ENCODE measurements around the gene SERAC1.
A peak's percentile ranks its signal among the peaks of the same experiment; 100 is the strongest.
"Not testable (repeated sequence)": the region's sequence is repeated elsewhere in the genome, so short reads cannot be mapped to it uniquely, and the experiment has no call there.

Gene SERAC1

GRCh38 chr6:158174024-158174423 lies 6.0 kb upstream of the SERAC1 start:
- DNase-seq (ENCODE audit: low read depth), result no peak

DNA sequence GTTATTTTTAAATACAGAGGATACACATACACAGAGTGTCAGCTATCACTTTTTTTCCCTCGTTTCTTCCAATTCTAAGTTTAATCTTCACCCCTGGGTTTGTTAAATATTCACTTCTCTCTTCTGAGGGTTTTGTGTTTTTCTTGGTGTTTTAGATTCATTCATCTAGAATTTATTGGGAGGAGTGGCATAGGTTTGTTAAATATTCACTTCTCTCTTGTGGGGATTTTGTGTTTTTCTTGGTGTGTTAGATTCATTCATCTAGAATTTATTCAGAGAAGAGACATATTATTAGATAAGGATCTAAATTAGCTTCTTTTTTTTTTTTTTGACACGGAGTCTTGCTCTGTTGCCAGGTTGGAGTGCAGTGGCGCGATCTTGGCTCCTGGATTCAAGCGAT lies 3.9 kb upstream of the SERAC1 start:
- DNase-seq (ENCODE audit: low read depth), result no peak

GRCh38 chr6:158170656-158171081 lies 2.6 kb upstream of the SERAC1 start:
- DNase-seq (ENCODE audit: low read depth), result peak; percentile 91

DNA sequence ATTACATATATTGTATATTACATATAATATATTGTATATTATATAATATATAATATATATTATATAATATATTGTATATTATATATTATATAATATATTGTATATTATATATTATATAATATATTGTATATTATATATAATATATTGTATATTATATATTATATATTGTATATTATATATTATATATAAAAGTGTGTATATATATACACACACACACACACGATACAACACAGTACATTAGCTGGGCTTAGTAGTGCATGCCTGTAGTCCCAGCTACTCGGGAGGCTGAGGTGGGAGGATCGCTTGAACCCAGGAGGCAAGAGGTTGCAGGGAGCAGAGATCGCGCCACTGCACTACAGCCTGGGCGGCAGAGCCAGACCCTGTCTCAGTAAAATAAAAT lies 1.6 kb upstream of the SERAC1 start:
- not testable (repeated sequence) for DNase-seq (ENCODE audit: low read depth)

- DNase-seq (ENCODE audit: low read depth), result no peak
These were observed 2.1 kb downstream of the SERAC1 start for GRCh38 chr6:158165919-158166416.

GRCh38 chr6:158164579-158165170 lies 3.4 kb downstream of the SERAC1 start:
- DNase-seq (ENCODE audit: low read depth), result no peak

DNA sequence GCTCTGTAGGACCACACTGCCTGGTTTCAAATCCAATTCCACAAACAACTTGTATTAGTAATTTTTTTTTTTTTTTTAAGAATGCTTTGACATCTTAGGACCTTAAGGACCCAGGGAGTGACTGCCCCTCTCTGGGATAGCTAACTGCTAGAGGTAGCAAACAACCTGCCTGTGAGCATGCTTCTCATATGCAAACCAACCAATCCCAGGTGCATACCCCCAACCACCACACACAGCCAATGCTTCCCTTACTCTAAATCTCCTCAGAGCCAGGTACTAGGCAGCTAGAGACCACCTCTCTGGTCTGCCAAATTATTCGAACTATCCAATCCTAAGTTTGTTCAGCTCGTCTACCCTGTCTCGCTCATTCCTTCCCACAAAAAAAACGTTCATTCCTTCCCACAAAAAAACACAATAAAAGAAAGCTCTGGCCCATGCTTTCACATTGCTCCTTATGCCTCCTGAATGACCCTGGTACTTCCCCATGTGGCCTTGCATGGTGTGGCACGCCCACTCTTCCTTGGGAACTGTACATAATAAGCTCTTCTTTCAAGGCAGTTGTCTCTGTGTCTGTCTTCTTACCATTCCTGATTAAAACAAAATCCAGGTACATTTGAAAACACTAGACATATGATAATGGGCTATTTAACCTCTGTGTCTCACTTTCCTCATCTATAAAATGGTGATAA lies 6.4 kb downstream of the SERAC1 start:
- DNase-seq (ENCODE audit: low read depth), result no peak

- peak; percentile 23 for DNase-seq (ENCODE audit: low read depth)
These were observed 7.0 kb downstream of the SERAC1 start for GRCh38 chr6:158160932-158161539.

DNA sequence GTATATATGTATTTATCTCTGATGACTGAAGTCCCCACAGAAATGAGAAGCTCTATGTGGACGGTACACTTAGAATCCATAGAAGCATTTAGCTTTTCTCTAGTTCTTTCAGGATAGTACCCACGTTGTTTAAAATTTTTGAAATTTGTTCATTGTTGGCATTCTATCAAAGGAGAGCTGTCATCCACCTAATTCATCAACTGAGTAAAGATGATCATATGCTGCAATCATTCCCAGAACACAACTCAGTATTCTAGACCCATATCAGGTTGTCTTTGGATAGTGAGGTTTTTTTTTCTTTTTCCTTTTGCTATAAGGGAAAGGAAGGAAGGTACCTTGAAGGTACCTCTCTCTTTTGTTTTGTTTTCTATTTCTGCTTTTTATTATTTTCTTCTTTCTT lies 9.3 kb downstream of the SERAC1 start:
- no peak for DNase-seq (ENCODE audit: low read depth)

- DNase-seq (ENCODE audit: low read depth), result no peak
These were observed 9.9 kb downstream of the SERAC1 start for GRCh38 chr6:158158123-158158522.

DNA sequence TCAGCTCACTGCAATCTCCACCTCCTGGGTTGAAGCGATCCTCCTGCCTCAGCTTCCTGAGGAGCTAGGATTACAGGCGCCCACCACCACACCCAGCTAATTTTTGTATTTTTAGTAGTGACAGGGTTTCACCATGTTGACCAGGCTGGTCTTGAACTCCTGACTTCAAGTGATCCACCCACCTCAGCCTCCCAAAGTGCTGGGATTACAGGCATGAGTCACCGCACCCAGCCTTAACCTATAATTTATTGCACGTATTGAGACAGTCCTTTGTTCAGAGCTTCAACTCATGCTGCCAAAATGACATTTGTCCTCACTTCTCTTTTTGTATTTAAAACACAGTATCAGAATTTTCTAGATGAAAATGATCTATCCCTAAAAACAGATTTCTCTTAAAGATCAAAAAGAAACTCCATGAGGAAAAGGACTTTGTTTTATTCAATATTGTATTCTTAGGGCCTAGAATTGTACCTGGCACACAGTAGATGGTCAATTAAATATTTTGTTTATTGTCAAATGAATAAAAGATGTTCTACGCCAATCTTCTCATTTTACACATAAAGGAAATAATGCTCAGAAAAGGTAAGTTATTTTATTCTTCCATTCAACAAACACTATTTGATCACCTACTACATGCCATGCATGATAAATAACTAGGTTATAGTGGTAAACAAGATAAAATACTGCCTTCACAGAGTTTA lies 10.8 kb downstream of the SERAC1 start:
- DNase-seq (ENCODE audit: low read depth), result no peak

- DNase-seq (ENCODE audit: low read depth), result no peak
These were observed 13.2 kb downstream of the SERAC1 start for GRCh38 chr6:158154816-158155215.

DNA sequence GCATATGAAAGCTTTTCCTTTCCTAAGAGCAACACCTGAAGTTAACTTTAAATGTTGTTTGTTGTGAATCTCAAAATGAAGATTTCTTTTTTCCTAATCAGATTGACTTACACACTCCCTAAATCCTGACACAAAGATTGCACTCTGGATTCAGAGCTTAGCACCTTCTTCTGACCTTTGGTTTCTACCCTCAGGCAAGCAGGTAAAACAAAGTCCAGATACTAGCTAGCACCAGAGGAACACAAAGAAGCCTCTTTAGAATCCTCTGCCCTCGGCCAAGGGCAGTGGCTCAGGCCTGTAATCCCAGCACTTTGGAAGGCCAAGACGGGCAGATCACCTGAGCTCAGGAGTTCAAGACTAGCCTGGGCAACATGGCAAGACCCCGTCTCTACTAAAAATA lies 14.5 kb downstream of the SERAC1 start:
- DNase-seq (ENCODE audit: low read depth), result no peak

DNA sequence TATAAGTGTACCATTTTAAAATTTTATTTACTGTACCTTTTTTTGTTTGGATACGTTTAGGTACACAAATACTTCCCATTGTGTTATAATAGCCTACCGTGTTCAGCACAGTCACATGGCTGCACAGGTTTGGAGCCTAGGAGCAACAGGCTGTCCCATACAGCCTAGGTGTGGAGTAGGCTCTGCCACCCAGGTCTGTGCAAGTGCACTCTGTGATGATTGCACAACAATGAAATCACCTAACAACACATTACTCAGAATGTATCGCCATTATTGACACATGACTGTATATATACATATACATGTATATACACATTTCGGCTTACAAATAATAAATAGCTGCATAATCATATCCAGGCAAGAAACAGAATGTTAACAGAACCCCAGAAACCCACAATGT lies 15.4 kb downstream of the SERAC1 start:
- DNase-seq (ENCODE audit: low read depth), result no peak

DNA sequence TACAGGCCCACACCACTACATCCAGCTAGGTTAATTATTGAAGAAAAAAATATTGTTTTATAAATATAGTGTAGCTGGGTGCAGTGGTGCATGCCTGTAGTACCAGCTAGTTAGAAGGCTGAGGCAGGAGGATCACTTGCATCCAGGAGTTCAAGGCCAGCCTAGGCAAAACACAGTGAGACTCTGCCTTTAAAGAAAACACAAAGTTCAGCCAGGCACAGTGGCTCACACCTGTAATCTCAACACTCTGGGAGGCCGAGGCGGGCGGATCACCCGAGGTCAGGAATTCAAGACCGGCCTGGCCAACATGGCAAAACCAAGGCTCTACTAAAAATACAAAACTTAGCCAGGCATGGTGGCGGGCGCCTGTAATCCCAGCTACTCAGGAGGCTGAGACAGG lies 16.0 kb downstream of the SERAC1 start:
- not testable (repeated sequence) for DNase-seq (ENCODE audit: low read depth)

DNA sequence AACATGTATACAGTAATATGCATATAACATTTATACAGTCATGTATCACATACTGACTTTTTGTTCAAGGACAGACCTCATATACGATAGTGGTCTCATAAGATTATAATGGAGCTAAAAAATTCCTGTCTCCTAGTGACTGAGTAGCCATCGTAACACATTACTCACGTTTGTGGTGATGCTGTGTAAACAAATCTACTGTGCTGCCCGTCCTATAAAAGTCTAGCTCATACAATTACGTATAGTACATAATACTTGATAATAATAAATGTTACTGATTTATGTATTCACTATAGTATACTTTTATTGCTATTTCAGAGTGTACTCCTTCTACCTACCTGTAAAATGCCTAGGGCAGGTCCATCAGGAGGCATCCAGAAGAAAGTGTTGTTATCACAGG lies 17.4 kb downstream of the SERAC1 start:
- no peak for DNase-seq (ENCODE audit: low read depth)

GRCh38 chr6:158149641-158150040 lies 18.4 kb downstream of the SERAC1 start:
- no peak for DNase-seq (ENCODE audit: low read depth)

DNA sequence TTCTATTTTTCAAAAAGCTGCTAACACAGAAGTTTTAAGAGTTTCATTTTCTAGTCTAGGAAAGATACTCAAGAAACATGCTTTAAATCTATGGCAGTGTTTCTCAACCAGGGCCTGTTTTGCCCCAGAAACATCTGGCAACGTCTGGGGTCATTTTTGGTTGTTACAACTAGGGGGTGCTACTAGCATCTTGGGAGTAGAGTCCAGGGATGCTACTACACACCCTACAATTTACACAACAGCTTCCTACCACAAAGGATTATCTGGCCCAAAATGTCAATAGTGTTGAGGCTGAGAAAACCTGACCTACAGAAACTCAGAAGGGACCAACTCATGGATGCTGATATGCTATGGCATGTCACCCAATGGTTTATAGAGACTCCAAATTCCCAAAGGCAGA lies 24.4 kb downstream of the SERAC1 start:
- DNase-seq (ENCODE audit: low read depth), result peak; percentile 5

GRCh38 chr6:158142789-158143188 lies 25.3 kb downstream of the SERAC1 start:
- peak; percentile 60 for DNase-seq (ENCODE audit: low read depth)

GRCh38 chr6:158131926-158132325 lies 36.1 kb downstream of the SERAC1 start:
- DNase-seq (ENCODE audit: low read depth), result no peak

GRCh38 chr6:158125271-158125670 lies 42.8 kb downstream of the SERAC1 start:
- no peak for DNase-seq (ENCODE audit: low read depth)

DNA sequence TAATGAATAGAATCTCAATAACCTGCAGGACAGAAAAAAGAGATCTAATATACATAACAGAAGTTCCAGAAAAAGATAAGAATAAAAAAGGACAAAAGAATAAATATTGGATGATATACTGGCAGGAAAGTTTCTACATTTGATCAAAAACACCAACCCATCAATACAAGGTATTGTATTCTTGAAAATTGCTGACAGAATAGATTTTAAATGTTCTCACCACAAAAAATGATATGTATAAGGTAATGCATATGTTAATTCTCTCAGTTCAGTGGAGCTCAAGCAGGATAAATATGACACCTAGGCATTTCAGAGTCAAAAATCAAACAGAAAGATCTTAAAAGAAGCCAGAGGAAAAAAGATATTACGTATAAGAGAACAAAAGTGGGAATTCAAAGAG lies 43.8 kb downstream of the SERAC1 start:
- no peak for DNase-seq (ENCODE audit: low read depth)

GRCh38 chr6:158122048-158122447 lies 46.0 kb downstream of the SERAC1 start:
- DNase-seq (ENCODE audit: low read depth), result no peak
